Astrocyte (in vitro differentiated cells and primary cell): ENCODE data around the gene DDX47.
"Not testable (repeated sequence)": the region's sequence is repeated elsewhere in the genome, so short reads cannot be mapped to it uniquely, and the experiment has no call there.

Experiments used
- CTCF ChIP-seq: IDR thresholded peaks from 2 replicates; pipeline ENCODE4 v1.5.1; 2011; ENCODE audit warnings: low read depth, mild to moderate bottlenecking, inconsistent platforms, low read length, moderate library complexity; ENCODE audit not compliant: insufficient read depth
- EZH2 ChIP-seq: IDR thresholded peaks from 2 replicates; pipeline ENCODE4 v1.6.1; 2012; ENCODE audit warnings: mild to moderate bottlenecking, low read length, inconsistent platforms; ENCODE audit not compliant: insufficient read depth

- not testable (repeated sequence) for TF ChIP-seq CTCF, EZH2
These were observed 62.2 kb downstream of the DDX47 start for GRCh38 chr12:12875301-12875700.
